Thyroid gland (tissue), 4 donors: ENCODE data around the gene DEK. TPM values are rescaled to one million over a fixed set of nuclear protein-coding genes. Genes with fewer than 3 reads are reported as not detected.

Experiments
- DNase-seq, 2 donors: peaks; one replicate each; pipeline ENCODE4 v3.0.0-alpha.2; 2019
- H3K27ac ChIP-seq, 3 donors: fragments of 200-600 bp; sonication (generic); 1 replicate in 2 of 3; 2 replicates in 1 of 3; pipeline ENCODE4 v1.5.1; 2016 to 2019; ENCODE audit warnings: mild to moderate bottlenecking in 1 of 3, moderate library complexity in 1 of 3
- H3K27me3 ChIP-seq: fragments of 200-600 bp; sonication (generic); one replicate; pipeline ENCODE4 v1.5.1; 2019
- H3K36me3 ChIP-seq, 2 donors: fragments of 200-600 bp; sonication (generic); one replicate each; pipeline ENCODE4 v1.5.1; 2016 to 2019
- H3K4me1 ChIP-seq, 2 donors: fragments of 200-600 bp; sonication (generic); one replicate each; pipeline ENCODE4 v1.5.1; 2017 to 2019
- H3K4me3 ChIP-seq, 3 donors: fragments of 200-600 bp; sonication (generic); replicated peaks in 1 of 3; 1 replicate in 2 of 3; 2 replicates in 1 of 3; pipeline ENCODE4 v1.5.1; 2016; ENCODE audit warnings: mild to moderate bottlenecking in 1 of 3
- H3K9me3 ChIP-seq: fragments of 200-600 bp; sonication (generic); one replicate; pipeline ENCODE4 v1.5.1; 2017
- POLR2A ChIP-seq, 2 donors: fragments of 450-650 bp; IDR thresholded peaks; one replicate each; pipeline ENCODE4 v1.6.1; 2017; ENCODE audit warnings: antibody characterized with exemption in 2 of 2, mild to moderate bottlenecking in 2 of 2, moderate library complexity in 1 of 2
- WGBS, 2 donors: methylation state at CpG; one replicate each; pipeline ENCODE4 v1.1.5; 2017; 5-methylcytosine and 5-hydroxymethylcytosine counted together
- intact Hi-C: fragments of 100-400 bp; cut with DNase I; formaldehyde crosslinking; loops from one replicate; pipeline ENCODE4 v1.15.1; 2023
- total RNA-seq, 4 donors: library from RNA; depleted of rRNA; stranded (reverse); fragments of >200 nt; gene quantifications; one replicate each; pipeline ENCODE4 v1.2.3, GENCODE V29; 2016
- TF ChIP-seq, protein P1 (sequence below), 6 experiments: fragments of 200-600 bp in 3 of 6; fragments of 450-650 bp in 3 of 6; sonication (generic) in 3 of 6; IDR thresholded peaks; one replicate each; pipeline ENCODE4 v1.5.1; 2016 to 2019; ENCODE audit warnings: antibody characterized with exemption in 6 of 6, mild to moderate bottlenecking in 2 of 6, inconsistent platforms in 1 of 6, moderate library complexity in 1 of 6

DEK gene
- total RNA-seq, 4 donors from 2014 or later: 165 to 211 (median 207) TPM

DNA sequence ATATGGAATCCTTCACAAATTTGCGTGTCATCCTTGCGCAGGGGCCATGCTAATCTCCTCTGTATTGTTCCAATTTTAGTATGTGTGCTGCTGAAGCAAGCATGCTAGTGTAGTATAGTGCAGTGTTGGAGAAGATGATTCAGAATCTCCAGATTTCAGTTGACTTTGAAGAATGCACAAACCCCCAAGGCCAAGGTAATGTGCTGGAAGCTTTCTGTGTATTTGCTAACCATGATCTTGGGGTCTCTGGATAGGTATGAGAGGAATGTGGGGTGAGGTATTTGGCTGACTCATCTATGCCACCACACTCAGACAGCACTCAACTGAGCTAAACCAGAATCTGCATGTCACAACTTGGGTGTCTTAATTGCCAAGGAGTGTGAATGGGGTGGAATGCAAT, 42.6 kb upstream of the DEK start:
- WGBS, 2 donors: 98% methylated on average over 2 of the region's 2 CpGs
- H3K9me3 ChIP-seq: no peaks in the 10 kb centered on the region
- DNase-seq: no peak
- H3K4me3 ChIP-seq: no peak overlapping the region
- H3K36me3 ChIP-seq: no peaks in the 10 kb centered on the region
- intact Hi-C loops: no loop called here
- H3K4me1 ChIP-seq: no peaks in the 10 kb centered on the region
- TF ChIP-seq, protein P1, sequence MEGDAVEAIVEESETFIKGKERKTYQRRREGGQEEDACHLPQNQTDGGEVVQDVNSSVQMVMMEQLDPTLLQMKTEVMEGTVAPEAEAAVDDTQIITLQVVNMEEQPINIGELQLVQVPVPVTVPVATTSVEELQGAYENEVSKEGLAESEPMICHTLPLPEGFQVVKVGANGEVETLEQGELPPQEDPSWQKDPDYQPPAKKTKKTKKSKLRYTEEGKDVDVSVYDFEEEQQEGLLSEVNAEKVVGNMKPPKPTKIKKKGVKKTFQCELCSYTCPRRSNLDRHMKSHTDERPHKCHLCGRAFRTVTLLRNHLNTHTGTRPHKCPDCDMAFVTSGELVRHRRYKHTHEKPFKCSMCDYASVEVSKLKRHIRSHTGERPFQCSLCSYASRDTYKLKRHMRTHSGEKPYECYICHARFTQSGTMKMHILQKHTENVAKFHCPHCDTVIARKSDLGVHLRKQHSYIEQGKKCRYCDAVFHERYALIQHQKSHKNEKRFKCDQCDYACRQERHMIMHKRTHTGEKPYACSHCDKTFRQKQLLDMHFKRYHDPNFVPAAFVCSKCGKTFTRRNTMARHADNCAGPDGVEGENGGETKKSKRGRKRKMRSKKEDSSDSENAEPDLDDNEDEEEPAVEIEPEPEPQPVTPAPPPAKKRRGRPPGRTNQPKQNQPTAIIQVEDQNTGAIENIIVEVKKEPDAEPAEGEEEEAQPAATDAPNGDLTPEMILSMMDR (IDR thresholded peaks at IDR 0.05): no peak
- TF ChIP-seq POLR2A (IDR thresholded peaks at IDR 0.05): no peak
- no peaks in the 10 kb centered on the region for H3K27me3 ChIP-seq
- no peak overlapping the region for H3K27ac ChIP-seq

DNA sequence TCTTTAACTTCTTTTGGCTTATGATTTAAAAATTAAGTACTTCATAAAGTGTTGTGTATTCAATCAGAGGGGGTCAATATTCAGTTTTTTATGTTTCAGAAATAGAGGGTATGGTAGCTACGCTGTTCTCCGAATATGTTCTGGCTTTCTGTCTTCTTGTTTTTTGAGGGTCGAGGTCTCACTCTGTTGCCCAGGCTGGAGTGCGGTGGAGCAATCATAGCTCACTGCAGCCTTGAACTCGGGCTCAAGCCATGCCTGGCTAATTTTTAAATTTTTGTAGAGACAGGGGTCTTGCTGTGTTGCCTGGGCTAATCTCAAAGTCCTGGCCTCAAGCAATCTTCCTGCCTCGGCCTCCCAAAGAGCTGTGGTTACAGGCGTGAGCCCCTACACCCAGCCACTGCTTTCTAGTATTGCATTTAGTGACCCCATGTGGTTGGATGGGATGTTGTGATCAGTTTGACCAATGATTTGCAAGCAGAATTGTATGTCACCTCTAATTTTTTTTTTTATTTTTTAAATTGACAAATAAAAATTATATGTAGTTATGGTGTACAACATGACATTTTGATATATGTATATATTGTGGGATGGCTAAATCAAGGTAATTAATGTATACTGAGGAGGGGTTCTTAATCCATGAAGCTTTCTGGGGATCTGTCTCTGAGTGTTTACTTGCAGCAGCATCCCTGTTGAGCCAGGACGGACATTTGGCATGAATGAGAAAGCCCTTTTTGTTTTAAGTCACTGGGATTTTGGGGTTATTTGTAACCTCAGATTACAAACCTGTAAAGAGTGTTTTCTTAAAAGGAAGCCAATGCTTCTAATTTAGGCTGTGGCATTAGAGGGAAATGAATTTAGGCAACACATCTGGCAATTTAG, 38.5 kb upstream of the DEK start:
- no peaks in the 10 kb centered on the region for H3K27me3 ChIP-seq
- 89 to 90% methylated on average over 8 of the region's 8 CpGs for WGBS, 2 donors
- H3K4me3 ChIP-seq: no peak overlapping the region
- H3K27ac ChIP-seq: no peak overlapping the region
- no peaks in the 10 kb centered on the region for H3K9me3 ChIP-seq
- intact Hi-C loops: no loop called here
- no peak for DNase-seq
- TF ChIP-seq, protein P1 (IDR thresholded peaks at IDR 0.05): peak in 2 of 6 experiments; percentile 28 to 29
- TF ChIP-seq POLR2A (IDR thresholded peaks at IDR 0.05): no peak
- H3K36me3 ChIP-seq: no peaks in the 10 kb centered on the region
- H3K4me1 ChIP-seq: no peaks in the 10 kb centered on the region

GRCh38 chr6:18293076-18293904, 29.0 kb upstream of the DEK start:
- Histone ChIP-seq H3K4me3 (no peak overlapping the region), H3K27me3 (no peaks in the 10 kb centered on the region), H3K4me1 (no peaks in the 10 kb centered on the region), H3K27ac (no peak overlapping the region), H3K36me3 (no peaks in the 10 kb centered on the region), H3K9me3 (no peaks in the 10 kb centered on the region)
- intact Hi-C loops: no loop called here
- TF ChIP-seq POLR2A (IDR thresholded peaks at IDR 0.05): no peak
- TF ChIP-seq, protein P1 (IDR thresholded peaks at IDR 0.05): no peak
- no peak for DNase-seq
- WGBS, 2 donors: 80 to 81% methylated on average over 6 of the region's 6 CpGs

GRCh38 chr6:18289283-18289682, 25.0 kb upstream of the DEK start:
- intact Hi-C loops: no loop called here
- TF ChIP-seq, protein P1 (IDR thresholded peaks at IDR 0.05): no peak
- no peak for TF ChIP-seq POLR2A (IDR thresholded peaks at IDR 0.05)
- Histone ChIP-seq H3K36me3 (no peaks in the 10 kb centered on the region), H3K27ac (no peak overlapping the region), H3K4me3 (no peak overlapping the region), H3K27me3 (no peaks in the 10 kb centered on the region), H3K4me1 (no peaks in the 10 kb centered on the region), H3K9me3 (no peaks in the 10 kb centered on the region)
- 50 to 94% methylated on average over 4 of the region's 4 CpGs for WGBS, 2 donors
- no peak for DNase-seq
